SH-SY5Y (cell line): ENCODE data around the gene WDR87.

Experiments
- GATA2 ChIP-seq: IDR thresholded peaks from 2 replicates; pipeline ENCODE4 v1.6.1; 2011; ENCODE audit warnings: mild to moderate bottlenecking, low read depth, low read length
- GATA3 ChIP-seq: IDR thresholded peaks from 2 replicates; pipeline ENCODE4 v1.6.1; 2011; ENCODE audit warnings: low read depth, mild to moderate bottlenecking, low read length, moderate library complexity

- TF ChIP-seq GATA3 (no peak), GATA2 (no peak)
Measured at GRCh38 chr19:37885392-37885791, 21.0 kb downstream of the WDR87 start.
